C4-2B (cell line): ENCODE measurements around the gene NELL1.
A peak's percentile ranks its signal among the peaks of the same experiment; 100 is the strongest.

Experiments used
- H3K27ac ChIP-seq: fragments of 450-650 bp; 2 replicates; pipeline ENCODE4 v1.5.1; 2017
- ZFX ChIP-seq: fragments of 450-650 bp; IDR thresholded peaks from 2 replicates; pipeline ENCODE4 v1.6.1; 2017
- TF ChIP-seq, protein P1 (sequence below): fragments of 450-650 bp; conservative IDR thresholded peaks from 2 replicates; pipeline ENCODE4 v1.5.1; 2017; ENCODE audit warnings: mild to moderate bottlenecking

Gene NELL1

GRCh38 chr11:20668131-20668809 is 1.1 kb upstream of the NELL1 start:
- no peak overlapping the region for H3K27ac ChIP-seq
- TF ChIP-seq ZFX = no peak
- TF ChIP-seq, protein P1, sequence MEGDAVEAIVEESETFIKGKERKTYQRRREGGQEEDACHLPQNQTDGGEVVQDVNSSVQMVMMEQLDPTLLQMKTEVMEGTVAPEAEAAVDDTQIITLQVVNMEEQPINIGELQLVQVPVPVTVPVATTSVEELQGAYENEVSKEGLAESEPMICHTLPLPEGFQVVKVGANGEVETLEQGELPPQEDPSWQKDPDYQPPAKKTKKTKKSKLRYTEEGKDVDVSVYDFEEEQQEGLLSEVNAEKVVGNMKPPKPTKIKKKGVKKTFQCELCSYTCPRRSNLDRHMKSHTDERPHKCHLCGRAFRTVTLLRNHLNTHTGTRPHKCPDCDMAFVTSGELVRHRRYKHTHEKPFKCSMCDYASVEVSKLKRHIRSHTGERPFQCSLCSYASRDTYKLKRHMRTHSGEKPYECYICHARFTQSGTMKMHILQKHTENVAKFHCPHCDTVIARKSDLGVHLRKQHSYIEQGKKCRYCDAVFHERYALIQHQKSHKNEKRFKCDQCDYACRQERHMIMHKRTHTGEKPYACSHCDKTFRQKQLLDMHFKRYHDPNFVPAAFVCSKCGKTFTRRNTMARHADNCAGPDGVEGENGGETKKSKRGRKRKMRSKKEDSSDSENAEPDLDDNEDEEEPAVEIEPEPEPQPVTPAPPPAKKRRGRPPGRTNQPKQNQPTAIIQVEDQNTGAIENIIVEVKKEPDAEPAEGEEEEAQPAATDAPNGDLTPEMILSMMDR = no peak

DNA sequence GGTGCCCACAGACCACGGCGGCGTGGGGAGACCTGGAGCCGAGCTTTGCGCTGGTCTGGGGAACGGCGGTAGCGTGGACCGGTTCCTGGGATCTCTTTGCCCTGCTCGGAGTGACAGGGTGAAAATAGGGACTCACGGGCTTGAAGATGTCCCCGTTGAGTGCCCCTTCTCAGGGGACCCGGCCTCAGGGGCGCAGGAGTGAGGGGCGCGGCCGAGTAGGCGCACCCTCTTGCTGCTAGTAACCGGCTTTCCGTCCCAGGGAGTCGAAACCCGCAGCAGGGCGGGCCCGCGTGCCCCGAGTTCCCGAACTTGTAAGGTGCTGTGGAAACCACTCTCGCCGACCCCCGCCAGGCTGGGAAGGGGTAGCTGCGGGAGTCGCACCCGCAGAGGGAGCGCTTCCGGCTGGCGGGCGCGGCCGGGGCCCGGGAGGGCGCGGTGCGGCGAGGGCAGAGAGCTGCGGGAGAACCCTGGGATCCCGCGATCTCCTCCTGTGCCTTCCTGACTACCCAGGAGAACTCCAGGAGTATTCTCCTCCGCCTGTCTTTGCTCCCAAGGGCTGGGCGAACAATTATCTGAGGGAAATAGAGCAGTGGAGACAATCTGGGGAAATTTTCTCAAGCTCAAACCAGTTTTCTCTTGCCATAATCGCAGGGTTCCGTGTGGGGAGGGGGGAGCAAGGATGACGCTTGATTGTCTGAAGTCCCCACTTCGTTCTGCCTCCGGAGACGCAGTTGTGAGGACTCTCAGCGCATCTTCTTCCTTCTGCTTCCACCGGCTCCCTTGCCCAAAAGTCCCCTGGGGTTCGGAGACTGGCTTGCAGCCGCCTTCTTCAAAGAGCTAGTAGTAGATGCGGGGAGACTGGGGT is 666 bp downstream of the NELL1 start:
- H3K27ac ChIP-seq = no peak overlapping the region
- TF ChIP-seq, protein P1 = no peak
- no peak for TF ChIP-seq ZFX

DNA sequence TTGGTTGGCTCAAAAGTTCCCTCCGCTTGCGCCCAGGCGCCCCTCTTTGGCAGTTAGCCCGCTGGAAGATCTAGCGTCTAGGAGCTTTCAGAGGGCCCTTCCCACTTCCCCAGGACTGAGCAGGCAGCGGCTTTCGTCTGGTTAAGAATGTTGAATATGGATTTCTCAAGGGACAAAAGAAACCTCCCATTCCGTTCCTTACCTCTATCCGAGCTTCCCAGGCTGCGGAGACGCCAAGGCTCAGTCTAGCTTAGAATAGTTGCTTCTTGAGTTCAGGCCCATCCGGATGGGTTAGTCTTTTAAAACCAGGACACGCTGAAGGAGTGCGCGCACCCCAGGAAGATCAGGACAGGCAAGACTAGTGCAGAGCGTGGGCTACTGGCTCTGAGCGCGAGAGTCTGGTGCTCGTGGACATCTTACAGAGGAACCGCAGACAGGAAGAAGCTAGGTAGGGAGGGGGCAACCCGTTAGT is 1.6 kb downstream of the NELL1 start:
- TF ChIP-seq, protein P1 = no peak
- no peak for TF ChIP-seq ZFX
- no peak overlapping the region for H3K27ac ChIP-seq

- no peak for TF ChIP-seq ZFX
- TF ChIP-seq, protein P1 = peak; percentile 50
Observed at GRCh38 chr11:20671856-20672546, 2.6 kb downstream of the NELL1 start.

GRCh38 chr11:20672575-20672974 is 3.2 kb downstream of the NELL1 start:
- TF ChIP-seq ZFX = no peak
- TF ChIP-seq, protein P1 = peak; percentile 41
- H3K27ac ChIP-seq = no peak overlapping the region

More at GRCh38 chr11:20671856-20672546, 2.6 kb downstream of the NELL1 start:
- no peak overlapping the region for H3K27ac ChIP-seq

DNA sequence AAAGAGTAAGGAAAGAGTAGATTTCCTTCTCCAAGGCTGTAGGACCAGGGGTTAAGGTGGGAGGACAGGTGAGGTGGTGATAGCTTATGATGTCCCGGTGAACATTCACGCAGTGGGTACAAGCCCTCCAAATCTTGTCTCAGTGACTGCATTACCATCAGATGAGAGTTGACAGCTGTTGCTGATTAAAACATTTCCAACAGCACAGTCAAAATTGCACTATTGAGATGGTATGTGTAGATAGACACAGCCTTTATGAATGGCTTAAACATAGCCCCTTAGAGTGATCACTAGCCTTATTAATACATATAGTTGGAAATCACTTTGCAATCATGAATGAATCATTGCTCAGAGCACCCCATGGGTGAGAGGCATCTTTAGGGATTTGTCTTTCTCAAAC is 7.3 kb downstream of the NELL1 start:
- H3K27ac ChIP-seq = no peak overlapping the region
- TF ChIP-seq, protein P1 = no peak
- TF ChIP-seq ZFX = no peak

GRCh38 chr11:20688761-20689160 is 19.4 kb downstream of the NELL1 start:
- TF ChIP-seq, protein P1 = no peak
- no peak for TF ChIP-seq ZFX

More at GRCh38 chr11:20688761-20689160, 19.4 kb downstream of the NELL1 start:
- no peak overlapping the region for H3K27ac ChIP-seq
